HG03139 (cell line): ENCODE data around the gene PPA2.

Experiments
- ATAC-seq: cut with Tn5 transposase; IDR thresholded peaks from one replicate; pipeline ENCODE4 v1.9.1; 2021; ENCODE audit not compliant: unreplicated experiment

The PPA2 gene

GRCh38 chr4:105327956-105328355, 145.9 kb downstream of the PPA2 start:
- no peak for ATAC-seq

- no peak for ATAC-seq
These were observed 146.6 kb downstream of the PPA2 start for GRCh38 chr4:105327222-105327621.
